Liver (tissue), 9 donors: ENCODE measurements around the gene AKR1A1. TPM values are rescaled to one million over a fixed set of nuclear protein-coding genes. Genes with fewer than 3 reads are reported as not detected.

ENCODE experiments used
- DNase-seq: peaks from one replicate; pipeline ENCODE4 v3.0.0-alpha.2; 2017; ENCODE audit warnings: low spot score
- H3K27ac ChIP-seq, 2 donors: one replicate each; pipeline ENCODE4 v1.7.0; 2013; ENCODE audit warnings: inconsistent platforms in 2 of 2, low read length in 2 of 2, control low read depth in 1 of 2, low read depth in 1 of 2, mild to moderate bottlenecking in 1 of 2
- H3K27me3 ChIP-seq, 4 donors: one replicate each; pipeline versions ENCODE4 v1.6.1 to v1.7.0; 2013; ENCODE audit warnings: low read length in 3 of 4, inconsistent platforms in 1 of 4, mild to moderate bottlenecking in 1 of 4, moderate library complexity in 1 of 4; ENCODE audit not compliant: control insufficient read depth in 4 of 4, insufficient read depth in 4 of 4
- H3K36me3 ChIP-seq, 4 donors: one replicate each; pipeline versions ENCODE4 v1.6.1 to v1.7.0; 2013; ENCODE audit warnings: low read length in 3 of 4, mild to moderate bottlenecking in 3 of 4, low read depth in 1 of 4, moderate library complexity in 1 of 4; ENCODE audit not compliant: control insufficient read depth in 4 of 4, insufficient read depth in 3 of 4
- H3K4me1 ChIP-seq, 4 donors: one replicate each; pipeline versions ENCODE4 v1.6.1 to v1.7.0; 2013; ENCODE audit warnings: low read length in 3 of 4, mild to moderate bottlenecking in 3 of 4, moderate library complexity in 1 of 4; ENCODE audit not compliant: control insufficient read depth in 4 of 4, insufficient read depth in 4 of 4
- H3K4me3 ChIP-seq, 3 donors: one replicate each; pipeline versions ENCODE4 v1.6.1 to v1.7.0; 2013; ENCODE audit warnings: low read length in 3 of 3, control low read depth in 1 of 3, low read depth in 1 of 3, mild to moderate bottlenecking in 1 of 3
- H3K9ac ChIP-seq, 2 donors: one replicate each; pipeline ENCODE4 v1.7.0; 2013; ENCODE audit warnings: low read length in 2 of 2, mild to moderate bottlenecking in 2 of 2, moderate library complexity in 2 of 2, control low read depth in 1 of 2, low read depth in 1 of 2
- H3K9me3 ChIP-seq, 4 donors: one replicate each; pipeline versions ENCODE4 v1.6.1 to v1.7.0; 2013; ENCODE audit warnings: low read length in 3 of 4; ENCODE audit not compliant: control insufficient read depth in 4 of 4
- EGR1 ChIP-seq, 2 donors: IDR thresholded peaks; 2 replicates each; pipeline ENCODE4 v1.6.1; 2016 to 2018; ENCODE audit warnings: antibody characterized with exemption in 2 of 2, low read depth in 2 of 2
- FOXA1 ChIP-seq: IDR thresholded peaks from 2 replicates; pipeline ENCODE4 v1.6.1; 2016; ENCODE audit warnings: antibody characterized with exemption
- FOXA2 ChIP-seq: IDR thresholded peaks from 2 replicates; pipeline ENCODE4 v1.6.1; 2016; ENCODE audit warnings: antibody characterized with exemption
- GABPA ChIP-seq, 2 donors: IDR thresholded peaks in 1 of 2; conservative IDR thresholded peaks in 1 of 2; 2 replicates each; pipeline ENCODE4 v1.6.1; 2016; ENCODE audit warnings: antibody characterized with exemption in 2 of 2, mild to moderate bottlenecking in 1 of 2, moderate library complexity in 1 of 2
- HNF4A ChIP-seq, 2 donors: conservative IDR thresholded peaks; 2 replicates each; pipeline ENCODE4 v1.6.1; 2016; ENCODE audit warnings: antibody characterized with exemption in 2 of 2, mild to moderate bottlenecking in 2 of 2
- HNF4G ChIP-seq: IDR thresholded peaks from 2 replicates; pipeline ENCODE4 v1.6.1; 2016; ENCODE audit warnings: antibody characterized with exemption
- JUND ChIP-seq, 2 donors: IDR thresholded peaks; 2 replicates each; pipeline ENCODE4 v1.6.1; 2016; ENCODE audit warnings: antibody characterized with exemption in 2 of 2
- NR2F2 ChIP-seq: IDR thresholded peaks from 2 replicates; pipeline ENCODE4 v1.6.1; 2016; ENCODE audit warnings: antibody characterized with exemption
- RAD21 ChIP-seq, 2 donors: IDR thresholded peaks; 2 replicates each; pipeline ENCODE4 v1.6.1; 2016; ENCODE audit warnings: antibody characterized with exemption in 2 of 2, mild to moderate bottlenecking in 2 of 2
- RXRA ChIP-seq, 2 donors: IDR thresholded peaks; 2 replicates each; pipeline ENCODE4 v1.6.1; 2017 to 2018; ENCODE audit warnings: antibody characterized with exemption in 2 of 2, mild to moderate bottlenecking in 1 of 2
- SP1 ChIP-seq: IDR thresholded peaks from 2 replicates; pipeline ENCODE4 v1.6.1; 2018; ENCODE audit warnings: antibody characterized with exemption, mild to moderate bottlenecking
- TAF1 ChIP-seq: conservative IDR thresholded peaks from 2 replicates; pipeline ENCODE4 v1.6.1; 2016; ENCODE audit warnings: antibody characterized with exemption, mild to moderate bottlenecking
- YY1 ChIP-seq: IDR thresholded peaks from 2 replicates; pipeline ENCODE4 v1.6.1; 2016; ENCODE audit warnings: antibody characterized with exemption, mild to moderate bottlenecking
- WGBS: extraction: QIAGEN DNeasy Blood & Tissue Kit; methylation state at CpG from one replicate; pipeline ENCODE4 v1.1.7; 2013; 5-methylcytosine and 5-hydroxymethylcytosine counted together
- polyA plus RNA-seq, 2 donors: library from polyadenylated mRNA; stranded (reverse) in 1 of 2; unstranded in 1 of 2; fragments of 200-250 nt in 1 of 2; fragments of >200 nt in 1 of 2; fragmentation: Nextera tagmentation in 1 of 2; extraction: Ambion mirVana in 1 of 2; gene quantifications; one replicate each; pipeline versions ENCODE4 v1.2.1 to v1.2.3, GENCODE V29; 2013 to 2015
- total RNA-seq, 2 donors: library from RNA; depleted of rRNA; stranded (reverse); fragments of >200 nt; gene quantifications; one replicate each; pipeline ENCODE4 v1.2.3, GENCODE V29; 2014
- TF ChIP-seq, protein P1 (sequence below): IDR thresholded peaks from 2 replicates; pipeline ENCODE4 v1.6.1; 2016; ENCODE audit warnings: antibody characterized with exemption, mild to moderate bottlenecking
- TF ChIP-seq, protein P2 (sequence below): IDR thresholded peaks from 2 replicates; pipeline ENCODE4 v1.6.1; 2016; ENCODE audit warnings: antibody characterized with exemption
- TF ChIP-seq, protein P3 (sequence below): fragments of 150-350 bp; IDR thresholded peaks from 2 replicates; pipeline ENCODE4 v1.5.1; 2017; ENCODE audit warnings: improper control_type of control experiment, low read depth, low read length; ENCODE audit not compliant: missing input control
- TF ChIP-seq, protein P4 (sequence below): IDR thresholded peaks from 2 replicates; pipeline ENCODE4 v1.6.1; 2016; ENCODE audit warnings: antibody characterized with exemption
- donor health status: healthy.
- donor health status: healthy.
- donor health status: healthy.
- donor health status: healthy.
- donor health status: healthy.

AKR1A1 gene
- total and polyA plus RNA-seq, 4 donors = 86.3 to 253 (median 218) TPM

DNA sequence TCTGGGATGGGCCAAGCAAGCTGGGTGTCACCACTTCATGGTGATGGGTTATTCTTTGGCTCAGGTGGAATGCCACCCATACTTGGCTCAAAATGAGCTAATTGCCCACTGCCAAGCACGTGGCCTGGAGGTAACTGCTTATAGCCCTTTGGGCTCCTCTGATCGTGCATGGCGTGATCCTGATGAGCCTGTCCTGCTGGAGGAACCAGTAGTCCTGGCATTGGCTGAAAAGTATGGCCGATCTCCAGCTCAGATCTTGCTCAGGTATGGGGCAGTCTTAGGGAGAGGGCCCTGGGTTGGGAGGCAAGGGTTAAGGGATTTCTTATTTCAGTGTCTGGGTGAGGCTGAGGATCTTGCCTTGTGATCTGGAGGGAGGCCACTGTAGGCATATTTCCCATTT, 17.8 kb downstream of the AKR1A1 start:
- 82% methylated on average over 4 of the region's 4 CpGs for WGBS
- DNase-seq = no peak

DNA sequence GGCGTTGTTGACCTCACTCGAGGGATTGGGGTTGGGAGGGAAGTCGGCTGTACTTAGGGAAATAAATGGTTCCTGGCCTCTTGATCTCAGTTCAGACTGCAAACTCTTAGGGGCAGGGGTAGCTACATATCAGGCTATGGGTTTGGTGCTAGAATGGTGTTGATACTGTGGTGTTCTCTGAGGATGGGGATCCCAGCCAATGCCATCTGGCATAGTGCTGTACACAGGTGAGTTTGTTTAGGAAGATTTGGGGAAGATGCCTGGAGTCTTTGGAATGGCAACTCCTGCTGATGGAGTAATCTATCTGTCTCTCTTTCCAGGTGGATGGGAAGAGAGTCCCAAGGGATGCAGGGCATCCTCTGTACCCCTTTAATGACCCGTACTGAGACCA, 18.9 kb downstream of the AKR1A1 start:
- Histone ChIP-seq H3K27me3 (no peaks in the 10 kb centered on the region), H3K4me1 (peaks cover 0 to 3% (median 0%) of the 10 kb centered on the region in 4 donors), H3K9me3 (no peaks in the 10 kb centered on the region), H3K4me3 (no peak overlapping the region), H3K36me3 (peaks cover 9 to 45% (median 36%) of the 10 kb centered on the region in 4 donors), H3K9ac (no peak overlapping the region), H3K27ac (no peak overlapping the region)
- DNase-seq = no peak
- 62% methylated on average over 4 of the region's 4 CpGs for WGBS
- no peak for TF ChIP-seq SP1

More for the DNA sequence above, 17.8 kb downstream of the AKR1A1 start:
- TF ChIP-seq, protein P1, sequence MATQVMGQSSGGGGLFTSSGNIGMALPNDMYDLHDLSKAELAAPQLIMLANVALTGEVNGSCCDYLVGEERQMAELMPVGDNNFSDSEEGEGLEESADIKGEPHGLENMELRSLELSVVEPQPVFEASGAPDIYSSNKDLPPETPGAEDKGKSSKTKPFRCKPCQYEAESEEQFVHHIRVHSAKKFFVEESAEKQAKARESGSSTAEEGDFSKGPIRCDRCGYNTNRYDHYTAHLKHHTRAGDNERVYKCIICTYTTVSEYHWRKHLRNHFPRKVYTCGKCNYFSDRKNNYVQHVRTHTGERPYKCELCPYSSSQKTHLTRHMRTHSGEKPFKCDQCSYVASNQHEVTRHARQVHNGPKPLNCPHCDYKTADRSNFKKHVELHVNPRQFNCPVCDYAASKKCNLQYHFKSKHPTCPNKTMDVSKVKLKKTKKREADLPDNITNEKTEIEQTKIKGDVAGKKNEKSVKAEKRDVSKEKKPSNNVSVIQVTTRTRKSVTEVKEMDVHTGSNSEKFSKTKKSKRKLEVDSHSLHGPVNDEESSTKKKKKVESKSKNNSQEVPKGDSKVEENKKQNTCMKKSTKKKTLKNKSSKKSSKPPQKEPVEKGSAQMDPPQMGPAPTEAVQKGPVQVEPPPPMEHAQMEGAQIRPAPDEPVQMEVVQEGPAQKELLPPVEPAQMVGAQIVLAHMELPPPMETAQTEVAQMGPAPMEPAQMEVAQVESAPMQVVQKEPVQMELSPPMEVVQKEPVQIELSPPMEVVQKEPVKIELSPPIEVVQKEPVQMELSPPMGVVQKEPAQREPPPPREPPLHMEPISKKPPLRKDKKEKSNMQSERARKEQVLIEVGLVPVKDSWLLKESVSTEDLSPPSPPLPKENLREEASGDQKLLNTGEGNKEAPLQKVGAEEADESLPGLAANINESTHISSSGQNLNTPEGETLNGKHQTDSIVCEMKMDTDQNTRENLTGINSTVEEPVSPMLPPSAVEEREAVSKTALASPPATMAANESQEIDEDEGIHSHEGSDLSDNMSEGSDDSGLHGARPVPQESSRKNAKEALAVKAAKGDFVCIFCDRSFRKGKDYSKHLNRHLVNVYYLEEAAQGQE = no peak
- TF ChIP-seq FOXA1 = no peak
- TF ChIP-seq, protein P2, sequence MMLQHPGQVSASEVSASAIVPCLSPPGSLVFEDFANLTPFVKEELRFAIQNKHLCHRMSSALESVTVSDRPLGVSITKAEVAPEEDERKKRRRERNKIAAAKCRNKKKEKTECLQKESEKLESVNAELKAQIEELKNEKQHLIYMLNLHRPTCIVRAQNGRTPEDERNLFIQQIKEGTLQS = no peak
- no peak for TF ChIP-seq HNF4A (conservative IDR thresholded peaks at IDR 0.05)
- no peak for TF ChIP-seq RAD21 (IDR thresholded peaks at IDR 0.05)
- TF ChIP-seq GABPA (IDR thresholded peaks at IDR 0.05 in 1 of 2, conservative IDR thresholded peaks at IDR 0.05 in 1 of 2) = no peak
- TF ChIP-seq YY1 = no peak
- TF ChIP-seq, protein P3, sequence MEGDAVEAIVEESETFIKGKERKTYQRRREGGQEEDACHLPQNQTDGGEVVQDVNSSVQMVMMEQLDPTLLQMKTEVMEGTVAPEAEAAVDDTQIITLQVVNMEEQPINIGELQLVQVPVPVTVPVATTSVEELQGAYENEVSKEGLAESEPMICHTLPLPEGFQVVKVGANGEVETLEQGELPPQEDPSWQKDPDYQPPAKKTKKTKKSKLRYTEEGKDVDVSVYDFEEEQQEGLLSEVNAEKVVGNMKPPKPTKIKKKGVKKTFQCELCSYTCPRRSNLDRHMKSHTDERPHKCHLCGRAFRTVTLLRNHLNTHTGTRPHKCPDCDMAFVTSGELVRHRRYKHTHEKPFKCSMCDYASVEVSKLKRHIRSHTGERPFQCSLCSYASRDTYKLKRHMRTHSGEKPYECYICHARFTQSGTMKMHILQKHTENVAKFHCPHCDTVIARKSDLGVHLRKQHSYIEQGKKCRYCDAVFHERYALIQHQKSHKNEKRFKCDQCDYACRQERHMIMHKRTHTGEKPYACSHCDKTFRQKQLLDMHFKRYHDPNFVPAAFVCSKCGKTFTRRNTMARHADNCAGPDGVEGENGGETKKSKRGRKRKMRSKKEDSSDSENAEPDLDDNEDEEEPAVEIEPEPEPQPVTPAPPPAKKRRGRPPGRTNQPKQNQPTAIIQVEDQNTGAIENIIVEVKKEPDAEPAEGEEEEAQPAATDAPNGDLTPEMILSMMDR = no peak
- TF ChIP-seq RXRA (IDR thresholded peaks at IDR 0.05) = no peak
- TF ChIP-seq HNF4G = no peak
- no peak for TF ChIP-seq JUND (IDR thresholded peaks at IDR 0.05)
- no peak for TF ChIP-seq FOXA2
- TF ChIP-seq NR2F2 = no peak
- TF ChIP-seq EGR1 (IDR thresholded peaks at IDR 0.05; ENCODE audit: low read depth in 2 of 2) = no peak
- TF ChIP-seq TAF1 = no peak
- TF ChIP-seq, protein P4, sequence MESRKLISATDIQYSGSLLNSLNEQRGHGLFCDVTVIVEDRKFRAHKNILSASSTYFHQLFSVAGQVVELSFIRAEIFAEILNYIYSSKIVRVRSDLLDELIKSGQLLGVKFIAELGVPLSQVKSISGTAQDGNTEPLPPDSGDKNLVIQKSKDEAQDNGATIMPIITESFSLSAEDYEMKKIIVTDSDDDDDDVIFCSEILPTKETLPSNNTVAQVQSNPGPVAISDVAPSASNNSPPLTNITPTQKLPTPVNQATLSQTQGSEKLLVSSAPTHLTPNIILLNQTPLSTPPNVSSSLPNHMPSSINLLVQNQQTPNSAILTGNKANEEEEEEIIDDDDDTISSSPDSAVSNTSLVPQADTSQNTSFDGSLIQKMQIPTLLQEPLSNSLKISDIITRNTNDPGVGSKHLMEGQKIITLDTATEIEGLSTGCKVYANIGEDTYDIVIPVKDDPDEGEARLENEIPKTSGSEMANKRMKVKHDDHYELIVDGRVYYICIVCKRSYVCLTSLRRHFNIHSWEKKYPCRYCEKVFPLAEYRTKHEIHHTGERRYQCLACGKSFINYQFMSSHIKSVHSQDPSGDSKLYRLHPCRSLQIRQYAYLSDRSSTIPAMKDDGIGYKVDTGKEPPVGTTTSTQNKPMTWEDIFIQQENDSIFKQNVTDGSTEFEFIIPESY = no peak
- Histone ChIP-seq H3K27ac (no peak overlapping the region), H3K36me3 (peaks cover 11 to 52% (median 43%) of the 10 kb centered on the region in 4 donors), H3K4me1 (peaks cover 0 to 3% (median 0%) of the 10 kb centered on the region in 4 donors), H3K27me3 (no peaks in the 10 kb centered on the region), H3K9me3 (no peaks in the 10 kb centered on the region), H3K9ac (no peak overlapping the region), H3K4me3 (no peak overlapping the region)
